Gastroesophageal sphincter (tissue), 3 donors: ENCODE measurements around the gene CCDC137.

Source experiments
- CTCF ChIP-seq, 4 experiments: fragments of 200-600 bp in 2 of 4; fragments of 450-650 bp in 2 of 4; sonication (generic) in 1 of 4; IDR thresholded peaks; one replicate each; pipeline ENCODE4 v1.5.1; 2017 to 2019; ENCODE audit warnings: antibody characterized with exemption in 4 of 4, mild to moderate bottlenecking in 2 of 4, moderate library complexity in 2 of 4
- POLR2AphosphoS5 ChIP-seq: sonication (generic); formaldehyde crosslinking; IDR thresholded peaks from one replicate; pipeline ENCODE4 v1.6.1; 2017; ENCODE audit warnings: antibody characterized with exemption

DNA sequence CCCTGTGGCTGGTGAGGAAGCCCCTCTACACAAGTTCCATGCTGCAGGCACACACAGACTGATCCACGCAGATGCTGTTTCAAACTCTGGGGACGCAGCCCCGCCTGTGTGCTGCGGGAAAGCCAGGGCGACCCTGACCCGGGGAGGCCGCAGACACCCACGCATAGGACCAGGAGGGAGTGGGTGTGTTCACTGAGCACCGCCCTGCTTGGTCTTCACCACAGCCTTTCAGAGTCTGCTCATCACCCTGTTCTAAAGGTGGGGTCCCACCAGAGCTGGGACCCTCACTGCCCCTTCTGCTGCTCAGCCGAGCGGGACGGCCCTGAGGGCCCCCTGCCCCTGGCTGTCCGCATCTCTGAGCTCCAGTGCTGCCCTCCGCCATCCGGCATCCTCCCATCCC is 22.0 kb upstream of the CCDC137 start:
- TF ChIP-seq POLR2AphosphoS5 (no peak), CTCF (IDR thresholded peaks at IDR 0.05) (no peak)
